ENCODE data around the gene SLC4A2.

Gene SLC4A2

GRCh38 chr7:151095123-151095797 lies 35.9 kb downstream of the SLC4A2 start:
- no peak for DNase-seq (ENCODE audit: low read depth in 2 of 2)

GRCh38 chr7:151095828-151096475 lies 36.6 kb downstream of the SLC4A2 start:
- DNase-seq (ENCODE audit: low read depth in 2 of 2) = no peak

- DNase-seq (ENCODE audit: low read depth in 2 of 2) = no peak
These were observed 40.3 kb downstream of the SLC4A2 start for GRCh38 chr7:151099486-151100211.

GRCh38 chr7:151100921-151101320 lies 41.5 kb downstream of the SLC4A2 start:
- DNase-seq (ENCODE audit: low read depth in 2 of 2) = no peak

GRCh38 chr7:151101621-151102396 lies 42.4 kb downstream of the SLC4A2 start:
- no peak for DNase-seq (ENCODE audit: low read depth in 2 of 2)

- no peak for DNase-seq (ENCODE audit: low read depth in 2 of 2)
These were observed 43.6 kb downstream of the SLC4A2 start for GRCh38 chr7:151102991-151103390.

GRCh38 chr7:151103973-151104372 lies 44.6 kb downstream of the SLC4A2 start:
- DNase-seq (ENCODE audit: low read depth in 2 of 2) = no peak

- DNase-seq (ENCODE audit: low read depth in 2 of 2) = no peak
These were observed 45.2 kb downstream of the SLC4A2 start for GRCh38 chr7:151104411-151105235.

GRCh38 chr7:151107882-151108281 lies 48.5 kb downstream of the SLC4A2 start:
- DNase-seq (ENCODE audit: low read depth in 2 of 2) = no peak

- DNase-seq (ENCODE audit: low read depth in 2 of 2) = no peak
These were observed 50.0 kb downstream of the SLC4A2 start for GRCh38 chr7:151109094-151110048.

GRCh38 chr7:151110236-151110940 lies 51.0 kb downstream of the SLC4A2 start:
- no peak for DNase-seq (ENCODE audit: low read depth in 2 of 2)

- DNase-seq (ENCODE audit: low read depth in 2 of 2) = peak; percentile 51 to 70
These were observed 51.7 kb downstream of the SLC4A2 start for GRCh38 chr7:151110941-151111645.

- no peak for DNase-seq (ENCODE audit: low read depth in 2 of 2)
These were observed 54.2 kb downstream of the SLC4A2 start for GRCh38 chr7:151113344-151114150.

GRCh38 chr7:151114151-151115090 lies 55.0 kb downstream of the SLC4A2 start:
- DNase-seq (ENCODE audit: low read depth in 2 of 2) = no peak

GRCh38 chr7:151115121-151115835 lies 55.9 kb downstream of the SLC4A2 start:
- peak in 1 of 2 experiments; percentile 28 for DNase-seq (ENCODE audit: low read depth in 2 of 2)

GRCh38 chr7:151115836-151116418 lies 56.5 kb downstream of the SLC4A2 start:
- no peak for DNase-seq (ENCODE audit: low read depth in 2 of 2)

Data from stimulated activated CD4-positive, alpha-beta T cell treated with anti-CD3 and anti-CD28 coated beads, Interleukin-12 subunit alpha, Interleukin-12 subunit beta, amount 100 ng/mL, for 24 hours (primary cell).